ENCODE results near the gene ANKMY2. TPM values are rescaled to one million over a fixed set of nuclear protein-coding genes. Genes with fewer than 3 reads are reported as not detected.
A peak's percentile ranks its signal among the peaks of the same experiment; 100 is the strongest.
"Not testable (repeated sequence)": the region's sequence is repeated elsewhere in the genome, so short reads cannot be mapped to it uniquely, and the experiment has no call there.

Gene ANKMY2
- total RNA-seq, 5 donors from 2014 or later (not counting 1 experiment from before 2014, with no cell fraction given), result 7.8 to 10.9 (median 10.0) TPM

DNA sequence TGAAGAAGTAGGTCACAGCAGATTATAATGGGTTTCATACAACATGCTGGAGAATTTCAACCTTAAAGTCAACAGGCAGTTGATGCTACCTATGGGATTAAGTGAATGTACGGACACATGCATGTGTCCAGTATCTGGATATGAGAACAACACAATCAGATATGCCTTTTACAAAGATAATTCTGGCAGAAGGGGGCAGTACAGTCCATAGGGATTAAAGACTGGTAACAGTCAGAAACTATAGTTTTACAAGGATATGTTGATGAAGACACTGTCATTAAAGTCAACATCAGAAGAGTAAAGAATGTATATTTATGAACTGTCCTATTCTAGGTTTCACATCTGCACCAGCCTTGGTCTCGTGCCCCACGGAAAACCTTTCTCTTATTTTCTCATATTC lies 41.5 kb downstream of the ANKMY2 start:
- peaks cover 65% of the 10 kb centered on the region for H3K36me3 Mint-ChIP-seq
- Histone ChIP-seq H3K4me3 (ENCODE audit: control insufficient read depth in 1 of 2, extremely low read depth in 1 of 2, low read length in 1 of 2) (no peak overlapping the region), H3K9me3 (no peaks in the 10 kb centered on the region), H3K27ac (ENCODE audit: low read length) (no peak overlapping the region), H3K4me1 (ENCODE audit: control insufficient read depth in 1 of 2, extremely low read depth in 1 of 2, insufficient read depth in 2 of 2, low read length in 2 of 2) (no peaks in the 10 kb centered on the region), H3K27me3 (replicated peaks in 1 of 2; ENCODE audit: control insufficient read depth in 2 of 2, extremely low read depth in 1 of 2, insufficient read depth in 2 of 2, low read length in 1 of 2) (no peaks in the 10 kb centered on the region), H3K36me3 (ENCODE audit: control insufficient read depth in 2 of 2, extremely low read depth in 1 of 2, insufficient read depth in 1 of 2, low read length in 1 of 2) (peaks cover 4 to 39% of the 10 kb centered on the region in 2 donors)
- peak in 1 of 35 experiments; percentile 15 for DNase-seq
- H3K4me1 Mint-ChIP-seq, result no peaks in the 10 kb centered on the region
- 100% methylated on average over 1 of the region's 3 CpGs for WGBS (ENCODE audit: insufficient coverage)
- ChIA-PET POLR2A (no interaction called here), CTCF (no interaction called here)
- no peak overlapping the region for H3K27ac Mint-ChIP-seq
- no peak for ATAC-seq (replicated peaks in 1 of 4)
- H3K27me3 Mint-ChIP-seq, result no peaks in the 10 kb centered on the region
- H3K4me3 Mint-ChIP-seq, result no peak overlapping the region
- H3K9me3 Mint-ChIP-seq, result no peaks in the 10 kb centered on the region

GRCh38 chr7:16603633-16604032 lies 41.9 kb downstream of the ANKMY2 start:
- Mint-ChIP-seq H3K9me3 (no peaks in the 10 kb centered on the region), H3K4me3 (no peak overlapping the region), H3K4me1 (no peaks in the 10 kb centered on the region), H3K27me3 (no peaks in the 10 kb centered on the region), H3K27ac (no peak overlapping the region), H3K36me3 (peaks cover 65% of the 10 kb centered on the region)
- CTCF ChIA-PET, result no interaction called here
- POLR2A ChIA-PET, result no interaction called here
- H3K36me3 ChIP-seq (ENCODE audit: control insufficient read depth in 2 of 2, extremely low read depth in 1 of 2, insufficient read depth in 1 of 2, low read length in 1 of 2), result peaks cover 4 to 38% of the 10 kb centered on the region in 2 donors
- no peaks in the 10 kb centered on the region for H3K9me3 ChIP-seq
- no peak overlapping the region for H3K27ac ChIP-seq (ENCODE audit: low read length)
- no peaks in the 10 kb centered on the region for H3K27me3 ChIP-seq (replicated peaks in 1 of 2; ENCODE audit: control insufficient read depth in 2 of 2, extremely low read depth in 1 of 2, insufficient read depth in 2 of 2, low read length in 1 of 2)
- no peaks in the 10 kb centered on the region for H3K4me1 ChIP-seq (ENCODE audit: control insufficient read depth in 1 of 2, extremely low read depth in 1 of 2, insufficient read depth in 2 of 2, low read length in 2 of 2)
- no peak for ATAC-seq (replicated peaks in 1 of 4)
- H3K4me3 ChIP-seq (ENCODE audit: control insufficient read depth in 1 of 2, extremely low read depth in 1 of 2, low read length in 1 of 2), result no peak overlapping the region
- no peak for DNase-seq

- DNase-seq (no peak), ATAC-seq (replicated peaks in 1 of 4) (no peak)
- Histone ChIP-seq H3K4me1 (ENCODE audit: control insufficient read depth in 1 of 2, extremely low read depth in 1 of 2, insufficient read depth in 2 of 2, low read length in 2 of 2) (no peaks in the 10 kb centered on the region), H3K9me3 (no peaks in the 10 kb centered on the region), H3K27me3 (replicated peaks in 1 of 2; ENCODE audit: control insufficient read depth in 2 of 2, extremely low read depth in 1 of 2, insufficient read depth in 2 of 2, low read length in 1 of 2) (no peaks in the 10 kb centered on the region), H3K4me3 (ENCODE audit: control insufficient read depth in 1 of 2, extremely low read depth in 1 of 2, low read length in 1 of 2) (no peak overlapping the region), H3K36me3 (ENCODE audit: control insufficient read depth in 2 of 2, extremely low read depth in 1 of 2, insufficient read depth in 1 of 2, low read length in 1 of 2) (peaks cover 4 to 33% of the 10 kb centered on the region in 2 donors), H3K27ac (ENCODE audit: low read length) (no peak overlapping the region)
- WGBS (ENCODE audit: insufficient coverage), result no CpG with 5 or more reads among the region's 7 CpGs
- ChIA-PET POLR2A (no interaction called here), CTCF (no interaction called here)
- Mint-ChIP-seq H3K9me3 (no peaks in the 10 kb centered on the region), H3K4me3 (no peak overlapping the region), H3K36me3 (peaks cover 59% of the 10 kb centered on the region), H3K27ac (no peak overlapping the region), H3K4me1 (no peaks in the 10 kb centered on the region), H3K27me3 (no peaks in the 10 kb centered on the region)
Observed at GRCh38 chr7:16599860-16600259, 45.7 kb downstream of the ANKMY2 start.

GRCh38 chr7:16598015-16598414 lies 47.5 kb downstream of the ANKMY2 start:
- H3K27me3 Mint-ChIP-seq, result no peaks in the 10 kb centered on the region
- WGBS (ENCODE audit: insufficient coverage), result no CpG with 5 or more reads among the region's 4 CpGs
- no peaks in the 10 kb centered on the region for H3K4me1 ChIP-seq (ENCODE audit: control insufficient read depth in 1 of 2, extremely low read depth in 1 of 2, insufficient read depth in 2 of 2, low read length in 2 of 2)
- peaks cover 0 to 21% of the 10 kb centered on the region in 2 donors for H3K36me3 ChIP-seq (ENCODE audit: control insufficient read depth in 2 of 2, extremely low read depth in 1 of 2, insufficient read depth in 1 of 2, low read length in 1 of 2)
- no peaks in the 10 kb centered on the region for H3K27me3 ChIP-seq (replicated peaks in 1 of 2; ENCODE audit: control insufficient read depth in 2 of 2, extremely low read depth in 1 of 2, insufficient read depth in 2 of 2, low read length in 1 of 2)
- H3K4me1 Mint-ChIP-seq, result no peaks in the 10 kb centered on the region
- no peaks in the 10 kb centered on the region for H3K9me3 Mint-ChIP-seq
- no peak overlapping the region for H3K4me3 ChIP-seq (ENCODE audit: control insufficient read depth in 1 of 2, extremely low read depth in 1 of 2, low read length in 1 of 2)
- POLR2A ChIA-PET, result no interaction called here
- CTCF ChIA-PET, result interaction anchor here in 1 of 2 donors (1.0 kb wide), 1 partner anchor 33 kb away, joined by 3 read pairs; no protein-coding TSS in a partner anchor
- DNase-seq (no peak), ATAC-seq (replicated peaks in 1 of 4) (no peak)
- H3K4me3 Mint-ChIP-seq, result no peak overlapping the region
- no peak overlapping the region for H3K27ac Mint-ChIP-seq
- H3K27ac ChIP-seq (ENCODE audit: low read length), result no peak overlapping the region
- no peaks in the 10 kb centered on the region for H3K9me3 ChIP-seq
- peaks cover 41% of the 10 kb centered on the region for H3K36me3 Mint-ChIP-seq

DNA sequence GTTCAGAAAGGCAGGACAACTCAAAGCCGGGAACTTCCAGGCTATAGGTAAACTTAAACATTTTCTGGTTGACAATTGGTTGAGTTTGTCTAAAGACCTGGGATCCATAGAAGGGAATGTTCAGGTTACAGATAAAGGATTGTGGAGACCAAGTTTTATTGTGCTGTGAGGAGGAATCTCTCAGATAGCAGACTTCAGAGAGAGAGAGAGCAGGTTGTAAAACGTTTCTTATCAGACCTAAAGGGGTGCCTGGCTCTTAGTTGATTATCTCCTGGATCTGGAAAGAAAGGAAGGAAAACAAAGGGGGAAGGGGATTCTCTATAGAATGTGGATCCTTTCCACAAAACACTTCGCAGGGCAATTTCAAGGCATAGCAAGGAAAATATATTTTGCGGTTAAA lies 50.0 kb downstream of the ANKMY2 start:
- CTCF ChIA-PET, H3K4me3 Mint-ChIP-seq, POLR2A ChIA-PET: not testable (repeated sequence)

DNA sequence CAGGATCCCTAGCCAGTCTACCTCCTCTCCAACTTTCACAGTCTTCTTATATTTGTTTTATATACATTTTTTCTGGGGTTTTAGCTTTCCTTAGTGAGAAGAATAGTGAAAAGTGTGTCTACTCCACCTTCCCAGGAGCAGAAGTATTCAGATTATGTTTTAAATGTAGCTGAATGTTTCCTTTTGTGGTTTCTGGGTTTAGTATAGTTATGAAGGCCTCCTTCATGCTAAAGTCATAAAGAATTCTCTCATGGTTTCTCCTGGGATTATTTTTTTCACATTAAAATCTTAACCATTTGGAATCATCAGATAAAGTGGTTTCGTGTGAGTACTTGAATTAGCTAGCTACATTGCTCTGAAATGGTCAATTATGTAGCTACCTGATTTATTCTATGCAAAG lies 50.9 kb downstream of the ANKMY2 start:
- WGBS (ENCODE audit: insufficient coverage), result no CpG with 5 or more reads among the region's 1 CpG
- Mint-ChIP-seq H3K36me3 (peaks cover 15% of the 10 kb centered on the region), H3K4me1 (no peaks in the 10 kb centered on the region), H3K27me3 (no peaks in the 10 kb centered on the region), H3K9me3 (no peaks in the 10 kb centered on the region), H3K27ac (no peak overlapping the region), H3K4me3 (no peak overlapping the region)
- Histone ChIP-seq H3K36me3 (ENCODE audit: control insufficient read depth in 2 of 2, extremely low read depth in 1 of 2, insufficient read depth in 1 of 2, low read length in 1 of 2) (peaks cover 0 to under 1% of the 10 kb centered on the region in 2 donors), H3K27me3 (replicated peaks in 1 of 2; ENCODE audit: control insufficient read depth in 2 of 2, extremely low read depth in 1 of 2, insufficient read depth in 2 of 2, low read length in 1 of 2) (no peaks in the 10 kb centered on the region), H3K9me3 (no peaks in the 10 kb centered on the region), H3K4me1 (ENCODE audit: control insufficient read depth in 1 of 2, extremely low read depth in 1 of 2, insufficient read depth in 2 of 2, low read length in 2 of 2) (no peaks in the 10 kb centered on the region), H3K27ac (ENCODE audit: low read length) (no peak overlapping the region), H3K4me3 (ENCODE audit: control insufficient read depth in 1 of 2, extremely low read depth in 1 of 2, low read length in 1 of 2) (no peak overlapping the region)
- ATAC-seq (replicated peaks in 1 of 4) (no peak), DNase-seq (no peak)
- ChIA-PET CTCF (no interaction called here), POLR2A (no interaction called here)

More for the DNA sequence above, 50.0 kb downstream of the ANKMY2 start:
- H3K27ac ChIP-seq (ENCODE audit: low read length); H3K4me1 Mint-ChIP-seq; DNase-seq; H3K4me1 ChIP-seq (ENCODE audit: control insufficient read depth in 1 of 2, extremely low read depth in 1 of 2, insufficient read depth in 2 of 2, low read length in 2 of 2); H3K9me3 ChIP-seq; H3K4me3 ChIP-seq (ENCODE audit: control insufficient read depth in 1 of 2, extremely low read depth in 1 of 2, low read length in 1 of 2); ATAC-seq (replicated peaks in 1 of 4); H3K27me3 ChIP-seq (replicated peaks in 1 of 2; ENCODE audit: control insufficient read depth in 2 of 2, extremely low read depth in 1 of 2, insufficient read depth in 2 of 2, low read length in 1 of 2); H3K36me3 ChIP-seq (ENCODE audit: control insufficient read depth in 2 of 2, extremely low read depth in 1 of 2, insufficient read depth in 1 of 2, low read length in 1 of 2); H3K9me3 Mint-ChIP-seq; H3K27ac Mint-ChIP-seq; H3K27me3 Mint-ChIP-seq: not testable (repeated sequence)
- no CpG with 5 or more reads among the region's 4 CpGs for WGBS (ENCODE audit: insufficient coverage)
- peaks cover 16% of the 10 kb centered on the region for H3K36me3 Mint-ChIP-seq

DNA sequence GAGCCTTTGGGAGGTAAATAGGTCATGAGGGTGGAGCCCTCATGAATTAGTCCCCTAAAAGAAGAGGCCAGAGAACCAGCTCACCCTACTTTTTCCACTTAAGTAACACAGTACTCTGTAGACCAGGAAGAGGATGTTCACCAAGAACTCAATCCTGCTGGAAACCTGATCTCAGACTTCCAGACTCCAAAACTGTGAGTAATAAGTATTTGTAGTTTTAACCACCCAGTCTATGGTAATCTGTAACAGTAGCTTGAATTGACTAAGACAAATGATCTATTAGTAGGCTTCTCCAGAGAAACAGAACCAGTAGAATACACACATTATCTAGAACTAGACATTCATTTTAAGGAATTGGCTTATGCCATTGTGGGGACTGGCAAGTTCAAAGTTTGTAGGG lies 51.5 kb downstream of the ANKMY2 start:
- DNase-seq (no peak), ATAC-seq (replicated peaks in 1 of 4) (no peak)
- Histone ChIP-seq H3K4me1 (ENCODE audit: control insufficient read depth in 1 of 2, extremely low read depth in 1 of 2, insufficient read depth in 2 of 2, low read length in 2 of 2) (no peaks in the 10 kb centered on the region), H3K9me3 (no peaks in the 10 kb centered on the region), H3K27ac (ENCODE audit: low read length) (no peak overlapping the region), H3K27me3 (replicated peaks in 1 of 2; ENCODE audit: control insufficient read depth in 2 of 2, extremely low read depth in 1 of 2, insufficient read depth in 2 of 2, low read length in 1 of 2) (no peaks in the 10 kb centered on the region), H3K36me3 (ENCODE audit: control insufficient read depth in 2 of 2, extremely low read depth in 1 of 2, insufficient read depth in 1 of 2, low read length in 1 of 2) (no peaks in the 10 kb centered on the region), H3K4me3 (ENCODE audit: control insufficient read depth in 1 of 2, extremely low read depth in 1 of 2, low read length in 1 of 2) (no peak overlapping the region)
- Mint-ChIP-seq H3K27ac (no peak overlapping the region), H3K27me3 (no peaks in the 10 kb centered on the region), H3K4me1 (no peaks in the 10 kb centered on the region), H3K36me3 (peaks cover 10% of the 10 kb centered on the region), H3K9me3 (no peaks in the 10 kb centered on the region), H3K4me3 (no peak overlapping the region)
- ChIA-PET CTCF (no interaction called here), POLR2A (no interaction called here)

Data from T-cell (primary cell).